Measurements from ENCODE around the gene RBM39. TPM values are rescaled to one million over a fixed set of nuclear protein-coding genes. Genes with fewer than 3 reads are reported as not detected.

The RBM39 gene
- total and polyA plus RNA-seq, 2 of the 13 experiments (the other 11 are each of a cell fraction or from before 2014, with no cell fraction given), result 788 to 920 TPM

DNA sequence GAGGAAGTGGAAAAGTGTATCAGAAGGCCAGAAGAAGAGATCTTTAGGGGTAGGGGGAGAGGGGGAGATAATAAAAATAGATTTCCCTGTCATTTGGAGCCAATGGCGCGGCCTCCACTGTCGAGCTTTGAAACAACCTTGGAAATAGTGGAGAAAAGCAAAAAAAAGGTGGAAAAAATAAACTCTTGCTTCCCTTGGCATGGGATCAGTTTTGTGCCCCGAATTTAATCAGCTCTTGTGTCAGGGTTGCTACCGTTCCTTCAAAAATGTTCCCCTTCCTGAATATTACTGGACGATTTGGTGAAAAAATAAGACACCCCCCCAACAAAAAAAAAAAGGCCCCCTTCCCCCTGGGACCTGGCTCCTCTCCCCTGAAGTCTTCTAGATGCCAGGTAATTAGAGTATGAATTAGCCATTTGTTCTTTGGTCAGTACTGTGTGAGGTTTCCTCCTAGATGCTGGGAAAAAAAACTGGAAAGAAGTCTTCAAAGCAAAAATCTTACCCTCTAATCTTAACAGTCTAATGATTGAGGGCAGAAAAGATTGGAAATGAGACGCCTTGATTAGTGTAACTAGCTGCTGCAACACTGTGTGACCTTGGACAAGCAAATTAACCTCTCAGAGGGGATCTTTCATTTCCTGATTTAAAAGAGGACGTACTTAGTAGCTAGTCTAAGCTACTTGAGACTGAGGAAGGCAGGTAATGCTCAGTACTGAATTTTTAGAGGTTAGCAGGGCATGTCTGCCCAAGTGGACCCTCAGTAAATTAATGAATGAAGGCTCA is 872 bp upstream of the RBM39 start (continued):
- no peak for TF ChIP-seq ZNF850 (CRISPR knock-in tag; conservative IDR thresholded peaks at IDR 0.05)
- TF ChIP-seq, protein P1, sequence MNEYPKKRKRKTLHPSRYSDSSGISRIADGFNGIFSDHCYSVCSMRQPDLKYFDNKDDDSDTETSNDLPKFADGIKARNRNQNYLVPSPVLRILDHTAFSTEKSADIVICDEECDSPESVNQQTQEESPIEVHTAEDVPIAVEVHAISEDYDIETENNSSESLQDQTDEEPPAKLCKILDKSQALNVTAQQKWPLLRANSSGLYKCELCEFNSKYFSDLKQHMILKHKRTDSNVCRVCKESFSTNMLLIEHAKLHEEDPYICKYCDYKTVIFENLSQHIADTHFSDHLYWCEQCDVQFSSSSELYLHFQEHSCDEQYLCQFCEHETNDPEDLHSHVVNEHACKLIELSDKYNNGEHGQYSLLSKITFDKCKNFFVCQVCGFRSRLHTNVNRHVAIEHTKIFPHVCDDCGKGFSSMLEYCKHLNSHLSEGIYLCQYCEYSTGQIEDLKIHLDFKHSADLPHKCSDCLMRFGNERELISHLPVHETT (CRISPR knock-in tag; conservative IDR thresholded peaks at IDR 0.05), result no peak
- peak; percentile 80 for TF ChIP-seq PHF5A (CRISPR knock-in tag; IDR thresholded peaks at IDR 0.05; ENCODE audit: low read depth, unreplicated experiment)
- TF ChIP-seq CEBPG (CRISPR knock-in tag; IDR thresholded peaks at IDR 0.05), result peak; percentile 73; the same call in 1 of the 2 replicates
- no peak for TF ChIP-seq TCF7 (IDR thresholded peaks at IDR 0.05; ENCODE audit: low read depth)
- no peak for TF ChIP-seq LCORL (IDR thresholded peaks at IDR 0.05)
- 0 out of 2 replicates have a peak, but pooled peaks have one; percentile 2 for TF ChIP-seq LCORL (CRISPR knock-in tag; IDR thresholded peaks at IDR 0.05)
- TF ChIP-seq, protein P2, sequence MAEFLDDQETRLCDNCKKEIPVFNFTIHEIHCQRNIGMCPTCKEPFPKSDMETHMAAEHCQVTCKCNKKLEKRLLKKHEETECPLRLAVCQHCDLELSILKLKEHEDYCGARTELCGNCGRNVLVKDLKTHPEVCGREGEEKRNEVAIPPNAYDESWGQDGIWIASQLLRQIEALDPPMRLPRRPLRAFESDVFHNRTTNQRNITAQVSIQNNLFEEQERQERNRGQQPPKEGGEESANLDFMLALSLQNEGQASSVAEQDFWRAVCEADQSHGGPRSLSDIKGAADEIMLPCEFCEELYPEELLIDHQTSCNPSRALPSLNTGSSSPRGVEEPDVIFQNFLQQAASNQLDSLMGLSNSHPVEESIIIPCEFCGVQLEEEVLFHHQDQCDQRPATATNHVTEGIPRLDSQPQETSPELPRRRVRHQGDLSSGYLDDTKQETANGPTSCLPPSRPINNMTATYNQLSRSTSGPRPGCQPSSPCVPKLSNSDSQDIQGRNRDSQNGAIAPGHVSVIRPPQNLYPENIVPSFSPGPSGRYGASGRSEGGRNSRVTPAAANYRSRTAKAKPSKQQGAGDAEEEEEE (CRISPR knock-in tag; IDR thresholded peaks at IDR 0.05; ENCODE audit: borderline replicate concordance), result no peak
- TF ChIP-seq ZFP90 (CRISPR knock-in tag; IDR thresholded peaks at IDR 0.05; ENCODE audit: borderline replicate concordance), result peak; percentile 14; the same call in 1 of the 2 replicates
- TF ChIP-seq ZFP36L1 (CRISPR knock-in tag; IDR thresholded peaks at IDR 0.05), result no peak; the same call in 1 of the 2 replicates
- TF ChIP-seq, protein P3, sequence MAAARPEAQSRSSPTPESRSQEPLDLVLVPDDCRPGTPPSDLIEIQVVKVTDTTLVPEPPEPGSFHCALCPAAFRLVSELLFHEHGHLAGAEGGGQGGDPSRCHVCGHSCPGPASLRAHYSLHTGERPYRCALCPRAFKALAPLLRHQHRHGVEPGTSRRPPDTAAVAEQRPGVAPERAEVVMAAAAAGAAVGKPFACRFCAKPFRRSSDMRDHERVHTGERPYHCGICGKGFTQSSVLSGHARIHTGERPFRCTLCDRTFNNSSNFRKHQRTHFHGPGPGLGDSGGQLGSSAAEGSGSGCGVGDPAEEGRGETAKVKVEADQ (CRISPR knock-in tag; IDR thresholded peaks at IDR 0.05; ENCODE audit: borderline replicate concordance), result no peak
- TF ChIP-seq ZFP36L2 (CRISPR knock-in tag; IDR thresholded peaks at IDR 0.05), result 0 out of 2 replicates have a peak, but pooled peaks have one; percentile 18
- TF ChIP-seq, protein P4, sequence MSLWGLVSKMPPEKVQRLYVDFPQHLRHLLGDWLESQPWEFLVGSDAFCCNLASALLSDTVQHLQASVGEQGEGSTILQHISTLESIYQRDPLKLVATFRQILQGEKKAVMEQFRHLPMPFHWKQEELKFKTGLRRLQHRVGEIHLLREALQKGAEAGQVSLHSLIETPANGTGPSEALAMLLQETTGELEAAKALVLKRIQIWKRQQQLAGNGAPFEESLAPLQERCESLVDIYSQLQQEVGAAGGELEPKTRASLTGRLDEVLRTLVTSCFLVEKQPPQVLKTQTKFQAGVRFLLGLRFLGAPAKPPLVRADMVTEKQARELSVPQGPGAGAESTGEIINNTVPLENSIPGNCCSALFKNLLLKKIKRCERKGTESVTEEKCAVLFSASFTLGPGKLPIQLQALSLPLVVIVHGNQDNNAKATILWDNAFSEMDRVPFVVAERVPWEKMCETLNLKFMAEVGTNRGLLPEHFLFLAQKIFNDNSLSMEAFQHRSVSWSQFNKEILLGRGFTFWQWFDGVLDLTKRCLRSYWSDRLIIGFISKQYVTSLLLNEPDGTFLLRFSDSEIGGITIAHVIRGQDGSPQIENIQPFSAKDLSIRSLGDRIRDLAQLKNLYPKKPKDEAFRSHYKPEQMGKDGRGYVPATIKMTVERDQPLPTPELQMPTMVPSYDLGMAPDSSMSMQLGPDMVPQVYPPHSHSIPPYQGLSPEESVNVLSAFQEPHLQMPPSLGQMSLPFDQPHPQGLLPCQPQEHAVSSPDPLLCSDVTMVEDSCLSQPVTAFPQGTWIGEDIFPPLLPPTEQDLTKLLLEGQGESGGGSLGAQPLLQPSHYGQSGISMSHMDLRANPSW (CRISPR knock-in tag; IDR thresholded peaks at IDR 0.05; ENCODE audit: borderline replicate concordance), result 0 out of 2 replicates have a peak, but pooled peaks have one; percentile 67
- 0 out of 2 replicates have a peak, but pooled peaks have one; percentile 12 for TF ChIP-seq ZNF766 (CRISPR knock-in tag; IDR thresholded peaks at IDR 0.05; ENCODE audit: borderline replicate concordance)
- peak; percentile 97; the same call in 1 of the 2 replicates for TF ChIP-seq ZNF33A (CRISPR knock-in tag; IDR thresholded peaks at IDR 0.05; ENCODE audit: borderline replicate concordance)
- no peak for TF ChIP-seq SYNCRIP (IDR thresholded peaks at IDR 0.05; ENCODE audit: insufficient read depth, low read depth, low read length)
- TF ChIP-seq MIXL1 (CRISPR knock-in tag; IDR thresholded peaks at IDR 0.05), result peak; percentile 93
- peak; percentile 33 for TF ChIP-seq RBM22 (optimal IDR thresholded peaks at IDR 0.05; ENCODE audit: low read length)
- TF ChIP-seq HNRNPK (IDR thresholded peaks at IDR 0.05; ENCODE audit: low read depth, low read length, poor library complexity, severe bottlenecking), result peak; percentile 81
- TF ChIP-seq SP1 (IDR thresholded peaks at IDR 0.05), result no peak
- TF ChIP-seq SP1 (CRISPR knock-in tag; IDR thresholded peaks at IDR 0.05), result peak; percentile 10; the same call in 1 of the 2 replicates
- TF ChIP-seq MBD4 (IDR thresholded peaks at IDR 0.05; ENCODE audit: borderline replicate concordance, low read length), result peak; percentile 57; the same call in 1 of the 2 replicates
